Stimulated activated CD4-positive, alpha-beta T cell treated with anti-CD3 and anti-CD28 coated beads, Interleukin-12 subunit alpha, Interleukin-12 subunit beta, amount 100 ng/mL, for 48 hours (primary cell): Measurements from ENCODE around the gene SIGLEC1.

Experiments
- DNase-seq, 3 donors: peaks; one replicate each; pipeline ENCODE4 v3.0.0-alpha.2; 2020; ENCODE audit warnings: low read depth in 2 of 3, low spot score in 1 of 3

The SIGLEC1 gene

DNA sequence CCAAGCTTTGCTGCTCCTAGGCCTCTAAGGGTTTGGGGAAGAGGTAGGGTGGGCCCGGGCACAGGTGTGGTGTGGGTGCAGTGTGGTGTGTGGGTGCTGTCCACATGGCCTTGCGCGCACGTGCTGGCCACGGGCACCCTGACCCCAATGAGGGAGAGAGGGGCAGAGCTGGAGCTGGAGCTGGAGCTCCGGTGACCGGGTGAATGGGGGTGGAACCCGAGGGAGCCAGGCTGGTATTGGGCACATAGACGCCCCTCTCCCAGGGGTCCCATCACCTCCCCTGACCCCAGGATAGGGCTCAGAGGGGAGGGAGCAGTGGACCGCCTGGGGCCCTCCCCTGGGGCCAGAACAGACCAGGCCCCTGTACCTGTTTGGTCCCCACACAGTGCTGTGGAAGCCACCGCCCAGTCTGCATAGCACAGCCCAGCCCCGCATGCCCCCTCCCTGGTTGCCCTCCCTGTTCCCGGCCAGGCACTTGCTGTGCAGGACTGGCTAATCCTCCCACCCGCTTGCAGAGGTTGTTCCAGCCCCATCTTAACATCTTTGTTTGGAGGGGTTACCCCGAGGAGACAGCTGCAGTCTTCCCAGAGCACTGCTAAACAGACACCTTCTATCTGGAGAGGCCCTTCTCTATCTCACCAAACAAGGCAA lies 31.6 kb downstream of the SIGLEC1 start:
- no peak for DNase-seq

DNA sequence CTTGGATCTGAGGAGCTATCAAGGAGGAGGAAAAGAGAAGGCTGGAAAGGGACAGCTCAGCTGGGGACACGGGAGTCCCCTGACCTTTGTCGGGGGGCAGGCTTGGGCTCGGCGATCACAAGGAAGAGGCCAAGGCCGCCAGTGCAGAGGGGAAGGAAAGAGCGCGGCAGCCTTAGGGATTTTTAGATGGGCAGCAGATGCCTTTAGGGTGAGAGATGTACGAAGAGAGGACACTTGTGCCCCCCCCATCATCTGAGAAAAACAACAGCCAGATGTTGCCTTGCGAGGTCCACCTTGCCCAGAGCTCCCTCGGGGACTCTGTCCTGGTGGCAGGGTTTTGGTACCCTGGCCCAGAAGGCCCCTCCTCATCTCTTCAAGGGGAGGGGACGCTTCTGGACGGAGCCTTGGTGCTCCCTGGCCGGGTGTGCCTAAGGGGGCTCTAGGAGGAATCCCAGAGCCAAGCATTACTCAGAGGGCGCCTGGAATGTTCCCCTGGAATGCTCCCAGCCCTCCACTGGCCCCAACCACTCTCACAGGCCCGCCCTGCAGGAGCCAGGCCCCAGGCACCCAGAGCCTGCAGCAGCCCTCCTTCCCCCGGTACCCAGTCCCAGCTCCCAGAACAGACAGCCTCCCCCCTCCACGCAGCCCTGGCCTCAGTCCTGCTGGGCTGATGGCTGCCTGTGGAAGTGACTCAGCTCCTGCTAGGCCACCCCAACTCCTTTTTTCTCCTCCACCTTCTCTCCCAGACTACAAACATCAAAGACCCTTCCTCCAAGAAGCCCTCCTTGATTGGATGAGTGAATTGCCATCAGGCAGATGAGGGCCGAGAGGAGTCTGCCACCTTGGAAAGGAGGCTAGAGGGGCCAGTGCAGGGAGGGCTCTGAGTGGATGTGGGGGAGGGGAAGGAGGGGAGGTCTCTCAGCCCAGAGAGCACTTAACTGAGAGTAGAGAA lies 32.4 kb downstream of the SIGLEC1 start:
- DNase-seq: no peak

- no peak for DNase-seq
Measured at GRCh38 chr20:3678856-3679720, 33.3 kb downstream of the SIGLEC1 start.

DNA sequence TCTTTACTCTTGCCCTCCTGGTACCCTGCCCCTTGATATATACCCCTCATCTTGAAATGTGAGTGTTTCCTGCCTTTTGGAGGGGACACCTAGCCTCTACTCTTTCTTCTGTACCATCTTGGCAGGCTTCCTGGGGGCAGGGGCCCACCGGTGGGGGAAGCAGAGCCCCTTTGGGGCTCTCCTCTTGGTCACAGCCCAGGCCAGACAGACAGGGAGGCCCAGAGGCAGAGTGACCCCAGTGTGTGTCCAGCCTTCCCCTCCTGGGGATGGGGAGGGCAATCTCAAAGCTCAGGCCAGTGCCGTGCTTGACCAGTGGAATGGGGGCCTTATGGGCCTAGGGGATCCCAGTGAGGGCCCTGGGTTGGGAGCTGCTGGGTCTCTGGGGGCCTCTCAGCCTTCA lies 34.2 kb downstream of the SIGLEC1 start:
- no peak for DNase-seq

- no peak for DNase-seq
Measured at GRCh38 chr20:3677733-3678132, 34.7 kb downstream of the SIGLEC1 start.

- DNase-seq: no peak
Measured at GRCh38 chr20:3674995-3675900, 37.2 kb downstream of the SIGLEC1 start.

DNA sequence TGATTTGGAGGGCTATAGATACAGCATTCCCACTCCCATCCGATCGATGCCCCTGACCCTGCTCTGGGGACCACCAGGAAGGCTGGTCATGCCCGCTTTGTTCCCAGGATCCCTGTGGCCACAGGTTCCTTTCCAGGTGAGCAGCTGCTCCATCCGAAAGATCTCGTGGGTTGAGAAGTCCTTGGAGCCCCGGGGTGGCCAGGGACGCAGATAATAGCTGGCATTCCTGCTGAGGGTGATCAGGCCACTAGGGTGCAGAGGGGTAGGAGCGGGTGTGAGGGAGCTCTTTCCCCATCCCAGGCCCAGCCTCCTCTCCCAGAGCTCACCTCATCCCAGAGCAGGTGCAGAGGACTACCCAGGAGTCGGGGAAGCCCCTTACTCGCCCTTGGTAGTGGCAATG lies 38.0 kb downstream of the SIGLEC1 start:
- no peak for DNase-seq

- DNase-seq: no peak
Measured at GRCh38 chr20:3673221-3674070, 39.0 kb downstream of the SIGLEC1 start.

GRCh38 chr20:3672547-3673171 lies 39.7 kb downstream of the SIGLEC1 start:
- DNase-seq: no peak

DNA sequence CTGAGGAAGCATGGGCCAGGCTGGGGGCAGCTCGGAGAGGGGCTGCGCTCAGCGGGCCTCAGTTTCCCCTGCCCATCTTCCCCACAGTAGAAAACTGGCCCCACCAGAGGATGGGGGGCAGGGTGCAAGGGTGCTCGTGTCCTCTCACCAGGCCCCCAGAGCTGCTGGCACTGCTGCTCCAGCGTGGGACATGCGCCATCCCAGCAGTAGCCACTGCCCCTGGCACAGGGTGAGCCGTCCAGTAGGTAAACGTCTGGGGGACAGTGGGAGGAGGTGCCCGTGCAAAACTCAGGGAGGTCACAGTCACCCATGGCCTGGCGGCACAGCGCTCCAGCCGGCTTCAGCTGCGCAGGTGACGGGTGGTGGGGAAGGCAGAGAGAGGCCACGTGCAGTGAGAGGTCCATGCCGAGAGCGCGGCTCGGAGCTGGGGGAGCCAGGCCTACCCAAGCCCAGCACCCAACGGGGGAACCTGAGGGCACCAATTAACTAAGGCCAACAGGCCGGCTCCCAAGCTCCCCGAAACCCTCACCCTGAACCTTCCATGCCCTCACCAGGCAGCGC lies 40.3 kb downstream of the SIGLEC1 start:
- DNase-seq: no peak

DNA sequence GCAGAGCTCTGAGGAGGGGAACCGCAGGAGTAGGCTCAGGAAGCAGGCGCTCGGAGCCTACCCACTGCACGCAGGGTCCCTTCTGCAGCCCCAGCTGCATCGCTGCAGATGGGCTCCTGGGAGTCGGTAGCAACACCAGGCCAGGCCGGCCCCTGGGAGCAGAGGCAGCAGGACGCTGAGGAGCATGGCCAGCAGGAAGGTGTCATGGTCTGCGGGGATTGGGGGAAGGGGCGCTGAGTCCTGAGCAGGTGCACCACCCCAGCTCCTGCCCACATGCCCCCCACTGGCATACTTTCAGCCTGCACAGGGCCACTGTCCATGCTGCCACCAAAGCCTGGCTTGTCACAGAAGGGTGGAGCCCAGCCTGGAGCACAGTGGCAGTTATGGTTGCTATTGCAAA lies 41.5 kb downstream of the SIGLEC1 start:
- DNase-seq: no peak

DNA sequence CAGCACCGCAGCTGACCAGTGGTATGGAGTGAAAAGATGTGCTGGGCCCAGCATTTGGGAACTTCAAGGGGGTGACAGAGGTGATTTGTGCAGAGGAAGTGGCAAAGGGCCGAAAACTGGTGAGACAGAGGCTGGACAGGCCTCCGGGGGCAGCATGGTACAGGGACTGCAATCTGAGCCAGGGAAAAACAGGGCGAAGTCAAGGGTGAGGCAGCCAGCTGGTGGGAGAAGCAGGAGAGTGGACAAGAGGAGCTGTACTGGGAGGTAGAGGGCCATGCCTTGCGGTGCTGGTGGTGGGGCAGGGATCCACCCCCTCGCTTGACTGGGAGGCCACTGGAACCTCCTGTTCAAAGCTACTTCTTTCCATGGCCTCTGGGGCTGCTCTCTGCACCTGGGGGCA lies 41.9 kb downstream of the SIGLEC1 start:
- no peak for DNase-seq

DNA sequence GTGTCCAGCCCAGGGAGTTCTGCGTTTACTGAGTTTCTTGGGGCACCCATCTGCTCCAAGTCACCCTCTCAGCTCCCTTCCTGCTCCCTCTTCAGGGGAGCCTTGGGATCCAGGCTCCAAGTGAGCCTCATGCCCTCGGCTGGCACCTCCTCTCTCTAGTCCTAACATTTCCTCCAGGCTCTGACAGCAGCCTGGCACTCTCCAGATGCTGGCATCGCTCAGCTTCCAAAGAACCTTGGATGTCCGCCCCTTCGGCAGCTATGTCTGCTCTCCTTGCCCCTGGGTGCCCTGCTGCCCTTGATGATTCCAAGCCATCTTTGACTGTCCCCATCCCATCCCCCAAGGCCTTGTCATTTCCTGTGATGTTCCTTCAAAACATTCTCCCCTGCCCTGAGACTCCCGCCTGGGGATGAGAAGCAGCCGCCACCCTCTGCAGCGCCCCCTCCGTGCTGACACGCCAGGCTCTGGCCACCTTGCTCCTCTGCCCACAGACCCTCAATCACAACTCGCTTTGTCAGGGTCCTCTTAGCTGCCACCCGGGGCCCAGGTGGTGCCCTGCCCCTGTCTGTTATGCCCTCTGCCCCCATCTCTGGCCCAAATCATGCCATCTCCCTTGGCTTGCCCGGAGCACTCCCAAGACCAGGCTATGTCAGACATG lies 42.6 kb downstream of the SIGLEC1 start:
- DNase-seq: no peak

GRCh38 chr20:3667434-3668037 lies 44.9 kb downstream of the SIGLEC1 start:
- DNase-seq: no peak

GRCh38 chr20:3663858-3664257 lies 48.5 kb downstream of the SIGLEC1 start:
- DNase-seq: no peak

DNA sequence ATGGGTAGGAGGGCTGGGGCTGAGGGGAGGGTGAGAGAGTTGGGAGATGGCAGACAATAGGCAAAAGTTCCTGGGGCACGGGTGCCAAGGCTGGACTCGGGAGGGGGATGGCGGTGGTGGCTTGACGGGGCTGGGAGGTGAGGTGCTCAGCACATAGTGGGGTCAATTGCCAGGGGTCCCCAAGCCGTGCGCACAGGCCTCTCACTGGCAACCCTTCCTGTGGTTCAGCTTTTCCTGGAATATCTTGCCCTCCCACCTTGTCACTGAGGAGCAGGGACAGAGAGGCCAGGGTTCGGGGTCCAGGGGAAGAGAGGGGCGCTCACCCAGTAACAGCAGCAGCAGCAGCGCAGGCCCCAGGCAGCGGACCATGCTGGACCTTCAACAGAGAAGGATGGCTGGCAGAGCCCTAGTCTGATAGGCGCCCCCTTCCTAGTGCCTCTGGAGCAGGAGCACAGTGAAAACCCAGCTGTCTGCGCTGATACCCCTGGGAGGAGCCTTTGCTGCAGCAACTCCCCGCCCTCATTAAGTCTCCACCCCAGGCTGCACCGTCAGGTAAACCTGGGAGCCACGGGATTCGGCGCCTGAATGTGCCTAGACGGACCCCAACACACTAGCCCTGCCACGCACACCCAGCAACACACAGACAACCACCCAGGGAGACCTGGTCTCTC lies 49.2 kb downstream of the SIGLEC1 start, which contains the start of gene GFRA4:
Gene GFRA4, minus strand, starts transcription at position 369 of the 671 bp plus-strand sequence. Its CDS starts 0 bp downstream, at position 369.
- no peak for DNase-seq
